Activated T-cell treated with anti-CD3 and anti-CD28 coated beads, Interleukin-2, amount 50 U/mL, for 72 hours (primary cell): ENCODE data around the gene NUFIP1. TPM values are rescaled to one million over a fixed set of nuclear protein-coding genes. Genes with fewer than 3 reads are reported as not detected.
"Not testable (repeated sequence)": the region's sequence is repeated elsewhere in the genome, so short reads cannot be mapped to it uniquely, and the experiment has no call there.

Source experiments
- ATAC-seq, 2 donors: fragments of 150-1000 bp; cut with Tn5 transposase; replicated peaks in 1 of 2; 2 replicates each; pipeline ENCODE4 v1.10.0; 2021; ENCODE audit warnings: moderate library complexity in 2 of 2, mild to moderate bottlenecking in 1 of 2
- DNase-seq, 2 donors: peaks; one replicate each; pipeline ENCODE4 v3.0.0; 2021 to 2022; ENCODE audit warnings: mixed read lengths in 1 of 2
- H3K27ac Mint-ChIP-seq: one replicate; pipeline ENCODE4 v1.8.0; 2022; ENCODE audit warnings: mild to moderate bottlenecking, moderate library complexity, mixed read lengths
- H3K27me3 Mint-ChIP-seq: one replicate; pipeline ENCODE4 v1.8.0; 2022; ENCODE audit warnings: low read depth, mixed read lengths
- H3K36me3 Mint-ChIP-seq, 2 donors: one replicate each; pipeline ENCODE4 v1.8.0; 2022; ENCODE audit warnings: mixed read lengths in 2 of 2, mild to moderate bottlenecking in 1 of 2; ENCODE audit not compliant: insufficient read depth in 2 of 2
- H3K4me1 Mint-ChIP-seq: one replicate; pipeline ENCODE4 v1.8.0; 2022; ENCODE audit warnings: low read depth, mixed read lengths
- H3K4me3 Mint-ChIP-seq, 2 donors: one replicate each; pipeline ENCODE4 v1.8.0; 2022; ENCODE audit warnings: mild to moderate bottlenecking in 2 of 2, mixed read lengths in 2 of 2, moderate library complexity in 2 of 2
- H3K9me3 Mint-ChIP-seq, 2 donors: one replicate each; pipeline ENCODE4 v1.8.0; 2022; ENCODE audit warnings: mixed read lengths in 2 of 2
- total RNA-seq, 2 donors: library from RNA; stranded (reverse); gene quantifications; one replicate each; pipeline ENCODE4 v1.2.3, GENCODE V29; 2022

Gene NUFIP1
- total RNA-seq: 1 to 10 TPM; 4.8 to 8.0 TPM

DNA sequence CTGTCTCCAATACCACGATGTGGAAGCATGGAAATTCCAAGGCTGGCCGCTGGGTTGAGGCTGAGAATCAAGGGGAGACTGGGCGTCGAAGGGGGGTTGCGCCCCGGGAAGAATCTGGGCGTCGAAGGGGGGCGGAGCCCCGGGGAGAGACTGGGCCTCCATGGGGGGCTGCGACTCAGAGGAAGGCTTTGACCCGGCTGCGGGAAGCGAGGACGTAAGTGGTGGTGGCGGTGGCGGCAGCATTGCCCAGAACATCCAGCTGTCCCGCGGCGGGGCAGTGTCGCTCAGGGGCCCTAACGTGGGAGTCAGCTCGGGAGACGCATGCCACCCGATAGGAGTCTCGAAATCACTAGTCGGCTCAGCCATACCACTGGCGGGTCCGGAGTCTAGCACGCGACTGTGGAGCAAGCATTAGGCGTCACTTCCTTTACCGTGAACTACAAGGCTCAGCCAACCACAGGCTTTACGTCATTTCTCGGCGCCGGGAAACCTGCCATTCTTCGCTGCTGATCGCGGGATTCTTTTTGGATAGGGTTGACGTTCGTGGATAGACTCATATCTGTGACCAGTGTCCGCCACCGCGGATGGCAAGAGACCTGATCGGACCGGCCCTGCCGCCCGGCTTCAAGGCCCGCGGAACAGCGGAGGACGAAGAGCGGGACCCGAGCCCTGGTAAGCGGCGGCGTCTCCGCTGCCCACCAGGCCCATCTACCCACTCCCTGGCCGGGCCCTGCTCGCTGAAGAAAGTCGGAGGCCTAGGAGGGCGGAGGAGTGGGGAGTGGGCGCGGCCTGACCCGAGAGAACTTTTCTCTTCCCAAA is at the start of gene NUFIP1, which contains the start of gene GPALPP1:
Gene NUFIP1 (minus strand): TSS at position 401 of the 819 bp plus-strand sequence. CDS start 35 bp downstream, at position 366.
Gene GPALPP1 (plus strand): TSS at position 468 of the 819 bp plus-strand sequence. CDS start 117 bp downstream, at position 585.
- ATAC-seq (peak; percentile 100), DNase-seq (peak; percentile 92 to 93)
- Mint-ChIP-seq H3K9me3 (no peaks in the 10 kb centered on the region), H3K27ac (peak within 1 kb of the TSS; percentile 99), H3K27me3 (no peaks in the 10 kb centered on the region), H3K4me3 (peak within 1 kb of the TSS; percentile 96 to 99), H3K4me1 (peaks cover 69% of the 10 kb centered on the region), H3K36me3 (peaks cover 0 to 14% of the 10 kb centered on the region in 2 donors)

DNA sequence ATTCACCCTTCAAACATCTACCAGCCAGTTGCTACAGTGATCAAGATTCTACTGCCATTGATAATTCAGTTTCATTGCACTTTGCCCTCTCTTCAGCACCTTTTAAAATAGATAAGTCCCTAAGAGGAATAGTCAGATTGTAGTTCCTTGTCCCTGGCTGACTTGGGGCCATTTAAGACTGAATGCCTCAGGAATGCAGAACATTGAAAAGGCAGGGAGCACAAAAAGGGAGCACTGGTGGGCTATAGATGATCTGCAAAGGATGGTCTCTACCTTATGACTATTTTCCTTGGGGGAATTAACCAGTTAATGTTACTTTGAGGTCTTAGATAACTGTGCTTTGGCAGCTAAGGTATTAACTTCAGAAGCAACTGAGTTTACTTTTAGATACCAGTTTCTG is 46.9 kb upstream of the NUFIP1 start:
- Mint-ChIP-seq H3K4me1 (no peaks in the 10 kb centered on the region), H3K9me3 (no peaks in the 10 kb centered on the region), H3K27ac (no peak overlapping the region), H3K36me3 (peaks cover 0 to 4% of the 10 kb centered on the region in 2 donors), H3K4me3 (no peak overlapping the region), H3K27me3 (no peaks in the 10 kb centered on the region)
- DNase-seq: no peak
- no peak for ATAC-seq

DNA sequence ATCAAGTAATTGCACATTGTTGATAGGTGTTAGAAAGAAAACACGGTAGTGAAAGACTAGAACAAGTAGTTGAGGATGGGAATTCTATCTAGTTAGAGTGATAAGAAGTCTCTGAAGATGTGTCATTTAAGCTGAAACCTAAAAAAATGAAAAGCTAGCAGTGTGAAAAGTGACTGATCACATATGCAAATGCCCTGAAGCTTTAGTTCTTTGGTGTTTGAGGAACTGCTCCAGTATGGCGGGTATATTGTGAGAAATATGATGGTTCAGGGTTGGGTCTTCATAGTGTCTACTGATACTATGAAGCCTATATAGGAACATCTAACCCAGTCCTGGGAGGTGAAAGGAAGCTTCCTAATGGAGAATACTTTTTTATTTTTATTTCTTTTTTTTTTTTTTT is 45.1 kb upstream of the NUFIP1 start:
- H3K36me3 Mint-ChIP-seq: peaks cover 0 to 4% of the 10 kb centered on the region in 2 donors
- ATAC-seq (no peak), DNase-seq (no peak)
- no peaks in the 10 kb centered on the region for H3K27me3 Mint-ChIP-seq
- no peaks in the 10 kb centered on the region for H3K4me1 Mint-ChIP-seq
- no peaks in the 10 kb centered on the region for H3K9me3 Mint-ChIP-seq
- no peak overlapping the region for H3K27ac Mint-ChIP-seq
- H3K4me3 Mint-ChIP-seq: no peak overlapping the region

DNA sequence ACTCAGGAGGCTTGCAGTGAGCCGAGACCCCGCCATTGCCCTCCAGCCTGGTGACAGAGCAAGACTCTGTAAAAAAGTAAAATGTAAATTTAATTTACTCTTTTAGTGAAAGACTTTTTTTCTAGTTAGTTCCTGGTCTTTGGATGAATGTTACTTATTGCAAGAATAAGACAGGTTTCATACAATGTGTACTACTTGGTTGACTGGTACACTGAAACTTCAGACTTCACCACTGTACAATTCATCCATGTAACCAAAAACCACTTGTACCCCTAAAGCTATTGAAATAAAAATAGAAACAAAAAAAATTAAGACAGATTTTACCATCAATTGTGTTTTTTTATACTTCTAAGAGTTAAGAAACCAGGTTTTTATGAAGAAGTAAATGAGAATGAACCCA is 35.6 kb upstream of the NUFIP1 start:
- no peak overlapping the region for H3K27ac Mint-ChIP-seq
- no peak overlapping the region for H3K4me3 Mint-ChIP-seq
- peak in 1 of 2 donors; percentile 26 for ATAC-seq
- H3K27me3 Mint-ChIP-seq: no peaks in the 10 kb centered on the region
- peaks cover 4 to 7% of the 10 kb centered on the region in 2 donors for H3K36me3 Mint-ChIP-seq
- DNase-seq: no peak
- no peaks in the 10 kb centered on the region for H3K4me1 Mint-ChIP-seq
- no peaks in the 10 kb centered on the region for H3K9me3 Mint-ChIP-seq

DNA sequence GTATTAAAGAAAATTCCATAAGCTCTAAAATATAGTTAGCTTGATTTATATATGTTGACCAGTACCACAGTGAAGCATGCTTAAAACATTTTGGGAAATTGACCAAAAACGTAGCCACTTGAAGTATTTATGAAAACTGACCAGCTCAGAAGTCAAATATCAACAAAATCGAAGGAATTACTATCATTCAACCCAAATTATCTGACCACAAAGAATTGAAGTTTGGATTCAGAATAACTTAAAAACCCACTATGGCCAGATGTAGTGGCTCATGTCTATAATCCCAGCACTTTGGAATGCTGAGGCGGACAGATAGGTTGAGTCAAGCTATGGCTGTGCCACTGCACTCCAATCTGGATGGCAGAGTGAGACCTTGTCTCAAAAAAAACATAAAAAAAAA is 32.0 kb upstream of the NUFIP1 start:
- Mint-ChIP-seq H3K9me3 (no peaks in the 10 kb centered on the region), H3K27me3 (no peaks in the 10 kb centered on the region), H3K4me1 (no peaks in the 10 kb centered on the region), H3K36me3 (peaks cover 3 to 7% of the 10 kb centered on the region in 2 donors), H3K4me3 (no peak overlapping the region), H3K27ac (no peak overlapping the region)
- ATAC-seq (no peak), DNase-seq (no peak)

DNA sequence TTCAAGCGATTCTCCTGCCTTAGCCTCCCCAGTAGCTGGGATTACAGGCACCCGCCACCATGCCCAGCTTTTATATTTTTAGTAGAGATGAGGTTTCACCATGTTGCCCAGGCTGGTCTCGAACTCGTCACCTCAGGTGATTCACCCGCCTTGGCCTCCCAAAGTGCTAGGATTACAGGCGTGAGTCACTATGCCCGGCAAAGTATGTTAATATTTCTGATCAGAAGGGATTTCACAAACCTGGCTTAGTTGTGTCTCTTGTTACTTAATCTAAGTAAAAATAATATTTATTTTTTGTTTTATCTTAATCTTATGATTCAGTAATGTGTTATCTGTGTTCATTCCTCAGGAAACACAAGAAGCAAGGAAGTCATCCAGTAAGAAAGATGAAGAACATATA is 30.7 kb upstream of the NUFIP1 start:
- not testable (repeated sequence) for H3K9me3 Mint-ChIP-seq, ATAC-seq, H3K4me3 Mint-ChIP-seq, DNase-seq, H3K27ac Mint-ChIP-seq, H3K27me3 Mint-ChIP-seq, H3K4me1 Mint-ChIP-seq
- peaks cover 6 to 11% of the 10 kb centered on the region in 2 donors for H3K36me3 Mint-ChIP-seq

DNA sequence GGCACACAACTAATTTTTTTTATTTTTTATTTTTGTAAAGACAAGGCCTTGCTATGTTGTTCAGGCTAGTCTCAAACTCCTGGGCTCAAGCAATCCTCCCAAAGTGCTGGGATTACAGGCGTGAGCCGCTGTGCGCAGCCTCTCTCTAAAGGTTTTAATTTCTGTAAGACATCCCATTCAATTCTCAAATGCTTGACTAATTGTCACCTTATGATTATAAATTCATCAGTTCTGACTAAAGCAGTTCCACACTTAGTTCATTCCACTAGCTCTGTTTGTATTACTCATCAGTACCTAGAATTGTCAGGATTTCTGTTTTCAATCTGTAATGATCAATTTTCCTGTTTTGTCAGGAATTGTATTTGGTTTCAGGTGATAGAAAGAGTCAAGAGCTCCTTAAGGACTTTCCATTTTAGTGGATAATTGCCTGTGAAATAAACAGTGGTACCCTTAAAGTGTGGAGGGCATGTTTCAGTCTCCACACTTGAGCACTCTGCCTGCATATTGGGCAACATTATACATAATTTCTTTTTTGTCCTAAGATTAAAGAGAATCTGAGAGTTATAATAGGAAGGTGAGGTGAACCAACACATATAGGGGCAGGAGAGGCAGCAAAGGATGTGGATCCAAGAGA is 27.6 kb upstream of the NUFIP1 start:
- H3K9me3 Mint-ChIP-seq: no peaks in the 10 kb centered on the region
- H3K36me3 Mint-ChIP-seq: peaks cover 6 to 11% of the 10 kb centered on the region in 2 donors
- peak overlapping the region; percentile 22 for H3K27ac Mint-ChIP-seq
- no peaks in the 10 kb centered on the region for H3K27me3 Mint-ChIP-seq
- ATAC-seq: peak; percentile 40 to 91
- H3K4me3 Mint-ChIP-seq: no peak overlapping the region
- peaks cover 5% of the 10 kb centered on the region for H3K4me1 Mint-ChIP-seq
- no peak for DNase-seq

DNA sequence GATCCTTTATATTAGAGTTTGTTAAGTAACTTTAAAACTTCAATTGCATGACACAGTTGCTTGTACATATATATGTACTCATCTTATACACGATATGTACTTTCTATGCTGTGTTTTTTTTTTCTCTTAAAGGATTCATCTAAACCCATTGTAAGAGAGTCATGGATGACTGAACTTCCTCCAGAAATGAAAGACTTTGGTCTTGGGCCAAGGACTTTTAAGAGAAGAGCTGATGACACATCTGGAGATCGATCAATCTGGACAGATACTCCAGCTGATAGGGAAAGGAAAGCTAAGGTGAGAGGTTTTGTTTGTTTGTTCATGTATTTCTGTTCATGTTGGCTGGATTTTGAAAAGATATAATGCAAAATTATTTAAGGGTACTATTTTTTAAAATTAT is 26.0 kb upstream of the NUFIP1 start:
- peaks cover 10% of the 10 kb centered on the region for H3K4me1 Mint-ChIP-seq
- peaks cover 9 to 11% of the 10 kb centered on the region in 2 donors for H3K36me3 Mint-ChIP-seq
- H3K27ac Mint-ChIP-seq: peak overlapping the region; percentile 87
- ATAC-seq (peak in 1 of 2 donors; percentile 43), DNase-seq (no peak)
- H3K9me3 Mint-ChIP-seq: no peaks in the 10 kb centered on the region
- no peak overlapping the region for H3K4me3 Mint-ChIP-seq
- H3K27me3 Mint-ChIP-seq: no peaks in the 10 kb centered on the region

DNA sequence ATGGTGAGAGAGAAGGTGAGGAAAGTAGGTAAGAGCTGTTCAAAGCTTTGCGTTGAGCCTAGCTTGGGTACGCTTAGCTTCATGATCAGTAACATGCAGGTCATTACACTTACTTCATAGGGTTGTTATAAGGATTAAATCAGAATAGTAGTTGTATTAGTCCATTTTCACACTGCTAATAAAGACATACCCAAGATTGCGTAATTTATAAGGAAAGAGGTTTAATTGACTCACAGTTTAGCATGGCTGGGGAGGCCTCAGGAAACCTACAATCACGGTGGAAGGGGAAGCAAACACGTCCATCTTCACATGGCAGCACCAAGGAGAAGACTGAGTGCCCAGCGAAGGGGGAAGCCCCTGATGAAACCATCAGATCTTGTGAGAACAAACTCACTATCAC is 21.9 kb upstream of the NUFIP1 start:
- no peak for ATAC-seq
- no peak overlapping the region for H3K27ac Mint-ChIP-seq
- DNase-seq: no peak
- peaks cover 9 to 22% of the 10 kb centered on the region in 2 donors for H3K36me3 Mint-ChIP-seq
- H3K4me1 Mint-ChIP-seq: peaks cover 10% of the 10 kb centered on the region
- no peak overlapping the region for H3K4me3 Mint-ChIP-seq
- no peaks in the 10 kb centered on the region for H3K27me3 Mint-ChIP-seq
- no peaks in the 10 kb centered on the region for H3K9me3 Mint-ChIP-seq

DNA sequence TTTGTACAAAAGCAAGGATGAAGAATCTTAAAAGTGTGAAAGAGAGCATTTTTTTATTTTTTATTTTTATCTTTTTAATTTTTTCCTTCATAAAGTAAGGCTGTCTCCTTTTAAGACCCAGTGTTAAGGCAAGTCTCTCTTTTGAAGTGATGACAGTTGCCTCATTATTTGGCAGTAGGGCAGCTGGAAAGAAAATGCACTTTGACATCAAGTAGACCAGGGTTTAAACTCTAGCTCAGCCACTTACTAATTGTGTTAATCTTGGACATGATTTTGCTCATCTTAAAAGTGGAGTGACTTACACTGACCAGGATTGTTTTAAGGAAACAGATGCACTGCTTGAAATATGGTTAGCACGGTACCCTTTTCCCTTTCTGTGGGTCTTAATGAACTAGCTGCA is 18.6 kb upstream of the NUFIP1 start:
- H3K36me3 Mint-ChIP-seq: peaks cover 3 to 17% of the 10 kb centered on the region in 2 donors
- DNase-seq (no peak), ATAC-seq (no peak)
- peaks cover 5% of the 10 kb centered on the region for H3K4me1 Mint-ChIP-seq
- H3K27me3 Mint-ChIP-seq: no peaks in the 10 kb centered on the region
- no peaks in the 10 kb centered on the region for H3K9me3 Mint-ChIP-seq
- H3K4me3 Mint-ChIP-seq: no peak overlapping the region
- H3K27ac Mint-ChIP-seq: no peak overlapping the region

DNA sequence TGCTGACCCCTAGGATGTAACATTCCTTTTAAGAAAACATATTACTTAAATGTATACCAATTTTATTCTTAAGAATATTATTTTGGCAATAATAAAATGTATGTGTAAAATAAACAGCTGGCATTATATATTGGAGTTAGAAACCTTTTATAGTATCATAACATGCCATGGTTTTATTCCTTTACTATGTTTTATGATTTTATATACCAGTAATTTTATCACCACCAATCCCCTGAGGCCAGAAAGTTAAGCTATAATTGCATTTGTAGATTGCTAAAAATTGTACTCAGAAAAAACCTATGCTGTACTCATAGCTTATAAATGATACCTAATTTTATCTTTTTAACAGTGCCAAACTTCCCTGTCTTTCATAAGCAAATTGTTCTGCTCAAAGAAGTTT is 18.0 kb upstream of the NUFIP1 start:
- ATAC-seq (no peak), DNase-seq (no peak)
- Mint-ChIP-seq H3K27ac (peak overlapping the region; percentile 63), H3K4me1 (peaks cover 5% of the 10 kb centered on the region), H3K4me3 (no peak overlapping the region), H3K36me3 (peaks cover 3 to 18% of the 10 kb centered on the region in 2 donors), H3K9me3 (no peaks in the 10 kb centered on the region), H3K27me3 (no peaks in the 10 kb centered on the region)

DNA sequence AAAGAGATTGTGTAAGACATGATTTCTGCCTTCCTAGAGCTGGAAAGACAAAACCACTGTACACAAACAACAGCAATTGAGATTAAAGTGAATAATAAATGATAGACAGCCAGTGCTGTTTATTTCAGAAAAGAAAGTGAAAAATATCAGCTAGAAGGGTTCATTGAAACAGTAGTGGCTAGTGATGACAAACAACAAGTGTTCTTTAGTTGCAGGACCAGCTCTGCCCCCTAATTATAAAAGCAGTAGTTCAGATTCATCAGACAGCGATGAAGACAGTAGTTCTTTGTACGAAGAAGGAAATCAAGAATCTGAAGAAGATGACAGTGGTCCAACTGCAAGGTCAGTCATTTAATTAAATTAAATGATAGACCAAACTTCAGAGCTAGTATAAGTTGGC is 14.8 kb upstream of the NUFIP1 start:
- no peaks in the 10 kb centered on the region for H3K4me1 Mint-ChIP-seq
- no peak for DNase-seq
- no peaks in the 10 kb centered on the region for H3K27me3 Mint-ChIP-seq
- H3K36me3 Mint-ChIP-seq: peaks cover 8 to 15% of the 10 kb centered on the region in 2 donors
- no peak overlapping the region for H3K27ac Mint-ChIP-seq
- no peak overlapping the region for H3K4me3 Mint-ChIP-seq
- ATAC-seq: no peak
- H3K9me3 Mint-ChIP-seq: no peaks in the 10 kb centered on the region

DNA sequence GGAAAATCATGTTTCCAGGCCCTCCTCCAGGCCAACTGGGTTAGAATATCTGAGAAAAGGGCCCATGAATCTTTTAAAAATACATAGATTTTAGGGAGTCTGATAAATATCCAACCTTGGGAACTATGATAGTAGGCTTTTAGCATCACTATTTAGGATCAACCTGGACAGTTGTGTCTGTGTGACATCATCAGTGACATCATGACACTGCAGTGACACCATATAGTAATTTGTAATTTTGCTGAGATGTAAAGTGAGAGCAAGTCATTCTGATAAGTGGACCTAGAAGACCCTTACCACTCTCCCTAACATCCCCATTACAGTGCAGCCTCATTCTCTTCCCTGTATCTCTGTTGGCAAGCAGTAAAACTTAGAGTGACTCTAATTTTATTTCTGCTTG is 14.1 kb upstream of the NUFIP1 start:
- Mint-ChIP-seq H3K27me3 (no peaks in the 10 kb centered on the region), H3K4me3 (no peak overlapping the region), H3K4me1 (no peaks in the 10 kb centered on the region), H3K27ac (no peak overlapping the region), H3K36me3 (peaks cover 8 to 13% of the 10 kb centered on the region in 2 donors), H3K9me3 (no peaks in the 10 kb centered on the region)
- no peak for ATAC-seq
- no peak for DNase-seq
